Neural progenitor cell (in vitro differentiated cells): ENCODE measurements around the gene ZNF716. TPM values are rescaled to one million over a fixed set of nuclear protein-coding genes. Genes with fewer than 3 reads are reported as not detected.

ENCODE experiments used
- DNase-seq: peaks from one replicate; pipeline ENCODE4 v3.0.0-alpha.2; 2016; ENCODE audit warnings: low spot score
- H2AFZ ChIP-seq: fragments of 200-600 bp; sonication (generic); replicated peaks from 2 replicates; pipeline ENCODE4 v1.6.1; 2016; ENCODE audit warnings: antibody characterized with exemption
- H3F3A ChIP-seq: fragments of 200-600 bp; sonication (generic); 2 replicates; pipeline ENCODE4 v1.6.1; 2016; ENCODE audit warnings: antibody characterized with exemption, low read depth
- H3K27ac ChIP-seq: fragments of 200-600 bp; sonication (generic); 2 replicates; pipeline ENCODE4 v1.5.1; 2016; ENCODE audit warnings: mild to moderate bottlenecking
- H3K27me3 ChIP-seq: fragments of 200-600 bp; sonication (generic); 2 replicates; pipeline ENCODE4 v1.6.1; 2016; ENCODE audit warnings: mild to moderate bottlenecking, moderate library complexity
- H3K36me3 ChIP-seq: fragments of 200-600 bp; sonication (generic); 2 replicates; pipeline ENCODE4 v1.5.1; 2016
- H3K4me1 ChIP-seq: fragments of 200-600 bp; sonication (generic); 2 replicates; pipeline ENCODE4 v1.6.1; 2016; ENCODE audit warnings: mixed run types
- H3K4me2 ChIP-seq: fragments of 200-600 bp; sonication (generic); 2 replicates; pipeline ENCODE4 v1.6.1; 2016
- H3K4me3 ChIP-seq: fragments of 200-600 bp; sonication (generic); 2 replicates; pipeline ENCODE4 v1.5.1; 2016
- H3K79me2 ChIP-seq: fragments of 200-600 bp; sonication (generic); 2 replicates; pipeline ENCODE4 v1.6.1; 2016; ENCODE audit warnings: low read depth
- H3K9ac ChIP-seq: fragments of 200-600 bp; sonication (generic); 2 replicates; pipeline ENCODE4 v1.6.1; 2016
- H3K9me3 ChIP-seq: fragments of 200-600 bp; sonication (generic); 2 replicates; pipeline ENCODE4 v1.5.1; 2016; ENCODE audit warnings: low read depth
- H4K20me1 ChIP-seq: fragments of 200-600 bp; sonication (generic); 2 replicates; pipeline ENCODE4 v1.6.1; 2016; ENCODE audit warnings: low read depth
- H3K27ac Mint-ChIP-seq: 3 replicates; pipeline ENCODE4 v1.8.0; 2021; ENCODE audit warnings: mixed read lengths
- H3K27me3 Mint-ChIP-seq: 2 replicates; pipeline ENCODE4 v1.8.0; 2022; ENCODE audit warnings: low read depth, mild to moderate bottlenecking, inconsistent platforms, moderate library complexity, mixed read lengths; ENCODE audit not compliant: insufficient read depth
- H3K36me3 Mint-ChIP-seq: 3 replicates; pipeline ENCODE4 v1.8.0; 2021; ENCODE audit warnings: mixed read lengths
- H3K4me1 Mint-ChIP-seq: 3 replicates; pipeline ENCODE4 v1.8.0; 2021; ENCODE audit warnings: mixed read lengths
- H3K4me3 Mint-ChIP-seq: 3 replicates; pipeline ENCODE4 v1.8.0; 2021; ENCODE audit warnings: mild to moderate bottlenecking, moderate library complexity, mixed read lengths
- H3K9me3 Mint-ChIP-seq: 3 replicates; pipeline ENCODE4 v1.8.0; 2020; ENCODE audit warnings: mixed read lengths
- EZH2 ChIP-seq: fragments of 200-600 bp; sonication (generic); IDR thresholded peaks from 2 replicates; pipeline ENCODE4 v1.6.1; 2017; ENCODE audit warnings: antibody characterized with exemption, mild to moderate bottlenecking, moderate library complexity
- EZH2phosphoT487 ChIP-seq: fragments of 200-600 bp; sonication (generic); IDR thresholded peaks from 2 replicates; pipeline ENCODE4 v1.6.1; 2017; ENCODE audit warnings: antibody characterized with exemption
- total RNA-seq: library from RNA; depleted of rRNA; stranded (reverse); fragments of >200 nt; gene quantifications from 2 replicates; pipeline ENCODE4 v1.2.3, GENCODE V29; 2015; ENCODE audit warnings: low replicate concordance
- TF ChIP-seq, protein P1 (sequence below): fragments of 200-600 bp; sonication (generic); IDR thresholded peaks from 2 replicates; pipeline ENCODE4 v1.5.1; 2017; ENCODE audit warnings: antibody characterized with exemption, mild to moderate bottlenecking

The ZNF716 gene
- total RNA-seq, 1 donor from 2014 or later: not detected

DNA sequence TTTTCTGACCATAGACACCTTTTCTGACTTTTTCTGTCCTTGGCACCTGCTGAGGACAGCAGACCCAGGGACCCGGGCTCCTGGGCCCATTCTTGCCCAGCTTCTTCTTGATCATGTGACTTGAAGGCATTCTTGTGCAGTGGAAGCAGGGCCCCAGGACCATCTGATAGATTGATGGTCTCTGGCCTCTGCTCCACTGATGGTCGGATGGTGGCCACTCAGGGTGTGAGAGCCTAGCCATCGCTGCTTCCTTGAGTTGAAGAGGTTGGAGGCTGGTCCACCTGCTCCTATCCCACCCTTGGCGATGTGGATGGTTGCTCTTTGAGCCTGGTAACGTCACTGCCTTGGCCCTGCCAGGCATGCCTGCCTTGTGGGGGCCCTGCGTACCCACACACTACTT is 37.8 kb upstream of the ZNF716 start:
- peaks cover 10% of the 10 kb centered on the region for H3K9me3 ChIP-seq
- no peak overlapping the region for H3K9ac ChIP-seq
- H3K79me2 ChIP-seq: no peaks in the 10 kb centered on the region
- Mint-ChIP-seq H3K27ac (no peak overlapping the region), H3K9me3 (peaks cover 71% of the 10 kb centered on the region), H3K4me3 (no peak overlapping the region), H3K4me1 (no peaks in the 10 kb centered on the region), H3K27me3 (peaks cover 2% of the 10 kb centered on the region), H3K36me3 (no peaks in the 10 kb centered on the region)
- H3K27ac ChIP-seq: no peak overlapping the region
- H3K27me3 ChIP-seq: no peaks in the 10 kb centered on the region
- no peaks in the 10 kb centered on the region for H3K36me3 ChIP-seq
- no peak for DNase-seq
- no peaks in the 10 kb centered on the region for H3F3A ChIP-seq
- H4K20me1 ChIP-seq: no peaks in the 10 kb centered on the region
- no peak overlapping the region for H2AFZ ChIP-seq
- H3K4me1 ChIP-seq: no peaks in the 10 kb centered on the region
- TF ChIP-seq EZH2phosphoT487: no peak
- TF ChIP-seq, protein P1, sequence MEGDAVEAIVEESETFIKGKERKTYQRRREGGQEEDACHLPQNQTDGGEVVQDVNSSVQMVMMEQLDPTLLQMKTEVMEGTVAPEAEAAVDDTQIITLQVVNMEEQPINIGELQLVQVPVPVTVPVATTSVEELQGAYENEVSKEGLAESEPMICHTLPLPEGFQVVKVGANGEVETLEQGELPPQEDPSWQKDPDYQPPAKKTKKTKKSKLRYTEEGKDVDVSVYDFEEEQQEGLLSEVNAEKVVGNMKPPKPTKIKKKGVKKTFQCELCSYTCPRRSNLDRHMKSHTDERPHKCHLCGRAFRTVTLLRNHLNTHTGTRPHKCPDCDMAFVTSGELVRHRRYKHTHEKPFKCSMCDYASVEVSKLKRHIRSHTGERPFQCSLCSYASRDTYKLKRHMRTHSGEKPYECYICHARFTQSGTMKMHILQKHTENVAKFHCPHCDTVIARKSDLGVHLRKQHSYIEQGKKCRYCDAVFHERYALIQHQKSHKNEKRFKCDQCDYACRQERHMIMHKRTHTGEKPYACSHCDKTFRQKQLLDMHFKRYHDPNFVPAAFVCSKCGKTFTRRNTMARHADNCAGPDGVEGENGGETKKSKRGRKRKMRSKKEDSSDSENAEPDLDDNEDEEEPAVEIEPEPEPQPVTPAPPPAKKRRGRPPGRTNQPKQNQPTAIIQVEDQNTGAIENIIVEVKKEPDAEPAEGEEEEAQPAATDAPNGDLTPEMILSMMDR: no peak
- no peak for TF ChIP-seq EZH2
- no peak overlapping the region for H3K4me2 ChIP-seq
- H3K4me3 ChIP-seq: no peak overlapping the region

DNA sequence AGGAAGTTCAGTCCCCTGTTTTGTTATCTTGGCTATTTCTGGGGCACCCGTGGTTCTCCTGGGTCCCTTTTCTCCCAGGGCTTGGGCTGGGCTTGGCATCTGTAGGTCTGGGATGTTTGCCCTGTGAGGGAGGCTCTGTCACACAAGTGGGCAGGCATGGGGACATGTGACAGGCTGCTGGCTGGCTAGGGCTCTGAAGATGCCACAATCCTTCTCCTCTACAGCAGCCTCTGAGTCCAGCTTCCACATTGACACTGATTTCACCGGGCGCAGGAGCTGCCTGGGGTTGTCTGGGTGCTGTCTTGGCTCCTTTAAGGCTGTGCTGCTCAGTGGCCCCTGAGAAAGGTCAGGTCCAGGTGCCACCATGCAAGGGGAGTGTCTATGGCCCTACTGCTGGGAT is 37.4 kb upstream of the ZNF716 start:
- no peak overlapping the region for H3K4me3 Mint-ChIP-seq
- Histone ChIP-seq H3K27me3 (no peaks in the 10 kb centered on the region), H3K36me3 (no peaks in the 10 kb centered on the region), H3K9me3 (peaks cover 10% of the 10 kb centered on the region), H3K27ac (no peak overlapping the region), H3K9ac (no peak overlapping the region), H3K4me1 (no peaks in the 10 kb centered on the region), H3K79me2 (no peaks in the 10 kb centered on the region), H3F3A (no peaks in the 10 kb centered on the region), H3K4me2 (no peak overlapping the region), H4K20me1 (no peaks in the 10 kb centered on the region), H2AFZ (no peak overlapping the region), H3K4me3 (no peak overlapping the region)
- TF ChIP-seq EZH2phosphoT487: no peak
- TF ChIP-seq, protein P1: no peak
- TF ChIP-seq EZH2: no peak
- DNase-seq: no peak
- H3K36me3 Mint-ChIP-seq: no peaks in the 10 kb centered on the region
- H3K27ac Mint-ChIP-seq: no peak overlapping the region
- H3K4me1 Mint-ChIP-seq: no peaks in the 10 kb centered on the region
- H3K27me3 Mint-ChIP-seq: peaks cover 4% of the 10 kb centered on the region
- peaks cover 71% of the 10 kb centered on the region for H3K9me3 Mint-ChIP-seq

DNA sequence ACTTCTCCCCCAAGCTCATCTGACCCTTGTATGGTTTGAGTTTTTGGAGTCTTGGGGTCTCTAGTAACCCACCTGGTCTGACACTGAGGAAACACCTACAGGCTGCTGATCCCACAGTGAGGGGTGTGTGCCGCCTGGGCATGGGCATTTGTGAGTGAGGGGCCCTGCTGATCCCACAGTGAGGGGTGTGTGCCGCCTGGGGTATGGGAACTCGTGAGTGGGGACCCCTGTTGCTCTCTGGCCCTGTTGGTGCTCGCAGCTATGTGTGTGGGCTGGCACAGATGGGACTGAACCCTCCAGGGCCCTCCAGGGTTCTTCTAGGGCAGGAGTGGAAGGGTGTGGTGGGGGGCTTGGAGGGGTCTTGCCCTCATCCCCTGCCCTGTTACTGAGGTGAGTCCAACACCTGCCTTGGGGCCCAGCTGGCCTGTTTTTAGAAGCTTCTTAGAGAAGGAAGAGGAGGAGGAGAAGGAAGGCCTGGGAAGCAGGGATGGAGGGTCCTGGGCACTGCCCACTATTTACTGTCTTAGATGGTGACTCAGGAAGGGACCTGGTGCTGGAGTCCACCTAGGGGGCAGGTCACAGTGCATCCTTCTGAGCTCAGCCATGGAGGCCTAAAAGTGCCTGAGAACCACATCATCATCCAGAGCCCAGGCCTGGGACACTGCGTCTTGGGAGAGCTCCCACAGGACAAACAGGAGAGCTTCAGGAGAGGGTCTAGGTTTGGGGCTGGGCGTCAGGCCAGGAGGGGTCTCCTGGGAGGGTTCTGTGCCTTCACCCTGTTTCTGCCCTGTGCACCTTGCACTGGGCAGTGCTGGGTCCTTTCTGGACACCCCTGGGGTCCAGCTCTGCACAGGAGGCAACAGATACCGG is 36.2 kb upstream of the ZNF716 start:
- Mint-ChIP-seq H3K4me3 (no peak overlapping the region), H3K27ac (no peak overlapping the region), H3K36me3 (no peaks in the 10 kb centered on the region), H3K27me3 (peaks cover 3% of the 10 kb centered on the region), H3K9me3 (peaks cover 76% of the 10 kb centered on the region), H3K4me1 (no peaks in the 10 kb centered on the region)
- Histone ChIP-seq H2AFZ (no peak overlapping the region), H3K9ac (no peak overlapping the region), H3K9me3 (peaks cover 7% of the 10 kb centered on the region), H3K27me3 (no peaks in the 10 kb centered on the region), H3F3A (no peaks in the 10 kb centered on the region), H3K79me2 (no peaks in the 10 kb centered on the region), H3K27ac (no peak overlapping the region), H3K4me3 (no peak overlapping the region), H3K4me1 (no peaks in the 10 kb centered on the region), H3K4me2 (no peak overlapping the region), H4K20me1 (no peaks in the 10 kb centered on the region), H3K36me3 (no peaks in the 10 kb centered on the region)
- DNase-seq: no peak
- TF ChIP-seq, protein P1: no peak
- TF ChIP-seq EZH2phosphoT487 (no peak), EZH2 (no peak)
